ENCODE data around the gene RBMS2.

Gene RBMS2

GRCh38 chr12:56634242-56634836, 112.7 kb downstream of the RBMS2 start:
- H3K27ac Mint-ChIP-seq, result peak overlapping the region; percentile 76
- H3K27me3 Mint-ChIP-seq, result no peaks in the 10 kb centered on the region
- DNase-seq, result no peak
- H3K4me3 Mint-ChIP-seq, result peak overlapping the region; percentile 90 to 97
- peaks cover 20 to 34% of the 10 kb centered on the region in 2 donors for H3K36me3 Mint-ChIP-seq
- peaks cover 60 to 81% of the 10 kb centered on the region in 2 donors for H3K4me1 Mint-ChIP-seq
- no peak for ATAC-seq (replicated peaks)
- H3K9me3 Mint-ChIP-seq, result no peaks in the 10 kb centered on the region

- H3K4me3 Mint-ChIP-seq, result peak overlapping the region; percentile 90 to 97
- peaks cover 64 to 88% of the 10 kb centered on the region in 2 donors for H3K4me1 Mint-ChIP-seq
- peak; percentile 35 to 36 for ATAC-seq (replicated peaks)
- peak; percentile 64 for DNase-seq
- H3K9me3 Mint-ChIP-seq, result no peaks in the 10 kb centered on the region
- H3K27me3 Mint-ChIP-seq, result no peaks in the 10 kb centered on the region
- peak overlapping the region; percentile 96 for H3K27ac Mint-ChIP-seq
- peaks cover 23 to 38% of the 10 kb centered on the region in 2 donors for H3K36me3 Mint-ChIP-seq
These were observed 113.5 kb downstream of the RBMS2 start for GRCh38 chr12:56634837-56635791.

- Mint-ChIP-seq H3K9me3 (no peaks in the 10 kb centered on the region), H3K36me3 (peaks cover 22 to 37% of the 10 kb centered on the region in 2 donors), H3K4me3 (peak overlapping the region; percentile 90 to 97), H3K27ac (peak overlapping the region; percentile 96), H3K27me3 (no peaks in the 10 kb centered on the region), H3K4me1 (peaks cover 56 to 79% of the 10 kb centered on the region in 2 donors)
- ATAC-seq (replicated peaks), result peak; percentile 70 to 73
- DNase-seq, result peak; percentile 74
These were observed 114.4 kb downstream of the RBMS2 start for GRCh38 chr12:56635806-56636674.

- DNase-seq, result peak; percentile 94
- Mint-ChIP-seq H3K4me1 (peaks cover 49 to 70% of the 10 kb centered on the region in 2 donors), H3K36me3 (peaks cover 22 to 37% of the 10 kb centered on the region in 2 donors), H3K9me3 (no peaks in the 10 kb centered on the region), H3K27me3 (no peaks in the 10 kb centered on the region), H3K27ac (peak overlapping the region; percentile 96), H3K4me3 (peak overlapping the region; percentile 90 to 97)
- peak; percentile 67 to 72 for ATAC-seq (replicated peaks)
These were observed 115.3 kb downstream of the RBMS2 start for GRCh38 chr12:56636675-56637540.

- Mint-ChIP-seq H3K27ac (no peak overlapping the region), H3K27me3 (no peaks in the 10 kb centered on the region), H3K9me3 (no peaks in the 10 kb centered on the region), H3K36me3 (peaks cover 26 to 44% of the 10 kb centered on the region in 2 donors), H3K4me1 (peaks cover 42 to 63% of the 10 kb centered on the region in 2 donors), H3K4me3 (no peak overlapping the region)
- ATAC-seq (replicated peaks) (no peak), DNase-seq (no peak)
These were observed 116.0 kb downstream of the RBMS2 start for GRCh38 chr12:56637621-56638020.

- no peak for DNase-seq
- Mint-ChIP-seq H3K4me1 (peaks cover 34 to 47% of the 10 kb centered on the region in 2 donors), H3K27ac (no peak overlapping the region), H3K36me3 (peaks cover 47 to 61% of the 10 kb centered on the region in 2 donors), H3K9me3 (no peaks in the 10 kb centered on the region), H3K4me3 (no peak overlapping the region), H3K27me3 (no peaks in the 10 kb centered on the region)
- ATAC-seq (replicated peaks), result no peak
These were observed 119.6 kb downstream of the RBMS2 start for GRCh38 chr12:56641219-56641618.

GRCh38 chr12:56644654-56645053, 123.0 kb downstream of the RBMS2 start:
- peak overlapping the region; percentile 93 to 94 for H3K4me3 Mint-ChIP-seq
- peak overlapping the region; percentile 95 for H3K27ac Mint-ChIP-seq
- DNase-seq, result no peak
- no peaks in the 10 kb centered on the region for H3K27me3 Mint-ChIP-seq
- no peaks in the 10 kb centered on the region for H3K9me3 Mint-ChIP-seq
- H3K36me3 Mint-ChIP-seq, result peaks cover 32 to 52% of the 10 kb centered on the region in 2 donors
- H3K4me1 Mint-ChIP-seq, result peaks cover 12 to 14% of the 10 kb centered on the region in 2 donors
- ATAC-seq (replicated peaks), result no peak

- H3K4me3 Mint-ChIP-seq, result peak overlapping the region; percentile 93 to 94
- H3K27ac Mint-ChIP-seq, result peak overlapping the region; percentile 95
- H3K4me1 Mint-ChIP-seq, result peaks cover 9 to 11% of the 10 kb centered on the region in 2 donors
- peaks cover 29 to 47% of the 10 kb centered on the region in 2 donors for H3K36me3 Mint-ChIP-seq
- ATAC-seq (replicated peaks) (no peak), DNase-seq (no peak)
- no peaks in the 10 kb centered on the region for H3K9me3 Mint-ChIP-seq
- H3K27me3 Mint-ChIP-seq, result no peaks in the 10 kb centered on the region
These were observed 123.6 kb downstream of the RBMS2 start for GRCh38 chr12:56645201-56645716.
